Measurements from ENCODE around the gene TOMT.

The TOMT gene

GRCh38 chr11:72085621-72086351, 19.9 kb upstream of the TOMT start:
- in situ Hi-C loops (cut with MboI; ENCODE audit: low sequenced_read_pairs): no loop called here

DNA sequence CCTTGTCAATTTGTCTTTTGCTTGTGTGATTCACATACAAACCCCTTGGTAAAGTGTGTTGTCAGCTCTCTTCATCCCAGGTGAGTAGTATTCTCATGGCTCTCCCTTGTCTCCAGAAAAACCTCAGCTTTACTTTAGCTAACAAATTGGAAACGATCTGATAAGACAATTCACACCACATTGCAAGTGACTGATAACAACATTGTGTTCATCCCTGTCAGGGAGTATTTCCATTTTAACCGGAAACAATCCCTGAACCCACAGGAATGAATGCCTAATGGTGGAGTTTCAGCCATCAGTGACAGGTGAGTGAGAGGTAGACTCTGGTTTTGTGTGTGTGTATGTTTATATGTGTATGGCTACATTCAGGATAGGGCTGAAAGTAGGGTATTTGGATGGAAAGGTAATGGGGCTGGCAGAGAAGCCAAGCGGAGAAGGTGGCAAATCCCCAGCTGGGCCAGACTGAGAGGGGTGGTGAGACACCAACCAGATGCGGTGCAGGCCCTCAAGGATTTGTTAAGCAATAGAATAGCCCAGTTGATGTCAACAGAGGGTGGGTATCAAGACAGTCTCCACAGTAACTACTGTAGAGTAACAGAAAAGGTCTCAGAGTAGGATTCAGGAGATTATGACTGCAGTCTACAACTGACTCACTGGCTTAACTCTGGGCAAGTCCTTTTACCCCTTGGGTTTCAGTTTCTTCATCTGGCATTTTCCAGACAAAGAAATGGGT, 17.5 kb upstream of the TOMT start:
- in situ Hi-C loops (cut with MboI; ENCODE audit: low sequenced_read_pairs): no loop called here

- in situ Hi-C loops (cut with MboI; ENCODE audit: low sequenced_read_pairs): no loop called here
Measured at GRCh38 chr11:72091292-72091691, 14.4 kb upstream of the TOMT start.

- in situ Hi-C loops (cut with MboI; ENCODE audit: low sequenced_read_pairs): no loop called here
Measured at GRCh38 chr11:72098741-72099140, 7.0 kb upstream of the TOMT start.

DNA sequence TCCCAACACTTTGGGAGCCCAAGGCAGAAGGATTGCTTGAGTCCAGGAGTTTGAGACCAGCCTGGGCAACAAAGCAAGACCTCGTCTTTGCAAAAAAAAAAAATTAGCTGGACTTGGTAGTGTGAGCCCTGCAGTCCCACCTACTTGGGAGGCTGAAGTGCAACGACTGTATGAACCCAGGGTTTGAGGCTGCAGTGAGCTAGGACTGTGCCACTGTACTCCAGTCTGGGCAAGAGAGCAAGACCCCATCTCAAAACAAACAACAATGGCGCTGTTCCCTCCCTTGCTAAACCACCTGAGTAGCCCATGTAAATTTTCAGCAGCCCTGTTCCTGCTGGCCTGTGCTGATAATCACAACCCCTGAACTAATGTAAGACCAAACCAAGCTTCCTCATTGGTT, 5.7 kb upstream of the TOMT start:
- in situ Hi-C loops (cut with MboI; ENCODE audit: low sequenced_read_pairs): no loop called here

- in situ Hi-C loops (cut with MboI; ENCODE audit: low sequenced_read_pairs): no loop called here
Measured at GRCh38 chr11:72100462-72100861, 5.3 kb upstream of the TOMT start.

- in situ Hi-C loops (cut with MboI; ENCODE audit: low sequenced_read_pairs): no loop called here
Measured at GRCh38 chr11:72102162-72102561, 3.6 kb upstream of the TOMT start.

DNA sequence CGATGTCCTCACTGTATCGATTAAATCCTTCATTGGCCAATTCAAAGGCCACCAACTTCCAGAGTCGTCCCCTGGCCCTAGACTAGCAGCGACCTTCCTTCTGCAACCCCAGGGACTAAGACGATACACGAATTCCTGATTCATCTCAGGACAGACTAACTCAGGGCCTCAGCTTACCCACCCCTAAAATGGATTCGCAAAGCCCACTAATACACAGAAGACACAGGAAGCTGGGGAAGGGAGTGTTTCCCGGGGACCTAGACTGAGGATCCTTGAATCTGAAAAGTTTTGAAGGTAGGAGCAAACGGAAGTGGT, 3.1 kb upstream of the TOMT start:
- in situ Hi-C loops (cut with MboI; ENCODE audit: low sequenced_read_pairs): no loop called here

GRCh38 chr11:72102946-72103753, 2.6 kb upstream of the TOMT start, which contains the start of gene LAMTOR1:
Gene LAMTOR1 (minus strand): TSS chr11:72103297. CDS start chr11:72103224, 73 bp downstream.
- in situ Hi-C loops (cut with MboI; ENCODE audit: low sequenced_read_pairs): no loop called here

GRCh38 chr11:72103754-72104167, 2.0 kb upstream of the TOMT start:
- in situ Hi-C loops (cut with MboI; ENCODE audit: low sequenced_read_pairs): no loop called here

DNA sequence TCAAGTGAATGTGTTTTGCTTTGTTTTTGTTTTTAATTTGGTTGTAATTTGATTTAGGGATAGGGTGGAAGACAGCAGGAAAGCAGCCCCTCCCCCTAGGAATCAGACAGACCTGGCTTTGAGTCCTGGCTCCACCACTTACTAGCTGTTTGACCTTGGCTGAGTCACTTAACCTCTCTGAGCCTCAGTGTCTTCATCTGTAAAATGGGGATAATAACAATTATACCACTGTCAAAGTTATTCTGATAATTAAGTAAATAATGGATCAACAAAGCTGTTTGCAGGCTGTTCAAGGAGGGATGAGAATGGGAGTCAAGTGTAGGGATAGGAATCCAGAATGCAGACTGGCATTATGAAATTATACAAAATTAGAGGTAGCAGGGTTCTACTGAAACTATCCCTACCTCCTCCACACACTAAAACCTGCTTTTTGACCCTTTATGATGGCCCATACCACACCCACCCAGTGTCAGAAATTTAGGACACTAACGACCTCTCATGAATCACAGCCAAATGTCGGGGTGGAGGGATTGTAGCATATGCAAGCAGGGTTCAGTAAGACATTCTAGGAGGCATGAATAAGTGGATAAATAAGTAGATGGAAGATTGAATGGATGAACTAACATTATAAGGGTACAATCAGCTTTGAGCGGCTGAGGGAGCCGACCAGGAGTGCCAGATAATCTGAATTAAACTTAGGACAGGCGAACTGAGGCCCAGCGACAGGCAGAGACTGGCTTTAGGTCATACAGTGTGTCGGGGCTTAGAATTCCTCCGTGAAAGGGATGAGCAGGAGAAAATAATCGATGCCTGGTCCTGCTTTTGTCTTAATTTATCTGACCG, 5.8 kb downstream of the TOMT start:
- in situ Hi-C loops (cut with MboI; ENCODE audit: low sequenced_read_pairs): no loop called here

GRCh38 chr11:72112143-72112977, 6.6 kb downstream of the TOMT start, which contains the start of gene ANAPC15:
Gene ANAPC15 (minus strand): TSS chr11:72112695. CDS start chr11:72111276, 1,419 bp downstream.
- in situ Hi-C loops (cut with MboI; ENCODE audit: low sequenced_read_pairs): no loop called here

DNA sequence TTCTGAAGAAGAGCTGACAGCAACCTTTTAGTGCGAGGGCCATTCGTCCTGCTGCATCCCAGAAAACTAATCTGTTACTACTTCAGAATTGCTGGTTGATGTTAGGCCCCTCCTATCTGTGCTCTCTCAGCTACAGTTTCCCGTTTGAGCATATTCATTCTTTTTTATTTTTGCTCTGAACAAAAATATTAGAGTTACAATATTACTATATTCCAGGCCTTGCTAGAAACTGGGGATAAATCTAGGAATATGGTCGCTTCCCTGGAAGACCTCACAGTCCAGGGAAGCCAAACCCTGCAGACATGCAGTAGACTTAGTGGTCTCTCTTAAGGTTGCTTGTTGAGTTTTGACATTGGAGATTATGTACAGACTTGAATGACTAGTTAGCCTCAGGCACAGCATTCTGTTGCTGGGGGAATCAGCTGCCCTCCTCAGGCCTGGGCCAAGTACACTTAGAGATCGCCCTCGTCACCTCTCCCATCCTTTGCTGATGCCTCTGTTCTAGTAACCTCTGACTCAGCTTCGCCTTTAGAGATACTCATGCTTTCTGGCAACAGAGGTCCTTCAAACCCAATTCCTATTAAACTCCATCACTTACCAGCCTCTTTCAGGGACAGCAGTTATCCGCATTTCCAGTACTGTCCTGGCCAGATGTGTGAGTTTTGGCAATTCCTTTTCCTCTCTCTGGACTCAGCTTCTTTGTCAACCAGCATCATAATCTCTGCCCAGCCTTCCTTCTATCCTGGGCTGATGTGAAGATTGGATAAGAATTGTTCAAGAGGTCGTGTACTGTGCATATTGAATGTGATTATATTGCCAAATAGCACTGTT, 7.5 kb downstream of the TOMT start:
- in situ Hi-C loops (cut with MboI; ENCODE audit: low sequenced_read_pairs): no loop called here

DNA sequence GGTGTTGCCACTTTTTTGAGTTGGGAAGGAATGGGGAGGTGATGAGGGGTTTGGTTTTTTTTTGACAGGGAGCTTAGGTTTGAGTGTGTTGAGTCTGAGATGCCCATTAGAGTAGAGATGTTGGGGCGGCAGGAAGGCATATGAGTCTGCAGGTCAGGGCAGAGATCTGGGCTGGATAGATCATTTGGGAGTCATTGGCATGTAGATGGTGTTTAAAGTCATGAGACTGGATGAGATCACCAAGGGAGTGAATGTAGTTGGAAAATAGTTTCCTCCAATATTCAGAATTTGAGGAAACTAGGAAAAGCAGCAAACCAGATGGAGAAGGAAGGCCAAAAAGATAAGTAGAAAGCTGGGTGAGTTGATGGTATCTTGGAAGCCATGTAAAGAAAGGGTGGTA, 8.8 kb downstream of the TOMT start:
- in situ Hi-C loops (cut with MboI; ENCODE audit: low sequenced_read_pairs): no loop called here

DNA sequence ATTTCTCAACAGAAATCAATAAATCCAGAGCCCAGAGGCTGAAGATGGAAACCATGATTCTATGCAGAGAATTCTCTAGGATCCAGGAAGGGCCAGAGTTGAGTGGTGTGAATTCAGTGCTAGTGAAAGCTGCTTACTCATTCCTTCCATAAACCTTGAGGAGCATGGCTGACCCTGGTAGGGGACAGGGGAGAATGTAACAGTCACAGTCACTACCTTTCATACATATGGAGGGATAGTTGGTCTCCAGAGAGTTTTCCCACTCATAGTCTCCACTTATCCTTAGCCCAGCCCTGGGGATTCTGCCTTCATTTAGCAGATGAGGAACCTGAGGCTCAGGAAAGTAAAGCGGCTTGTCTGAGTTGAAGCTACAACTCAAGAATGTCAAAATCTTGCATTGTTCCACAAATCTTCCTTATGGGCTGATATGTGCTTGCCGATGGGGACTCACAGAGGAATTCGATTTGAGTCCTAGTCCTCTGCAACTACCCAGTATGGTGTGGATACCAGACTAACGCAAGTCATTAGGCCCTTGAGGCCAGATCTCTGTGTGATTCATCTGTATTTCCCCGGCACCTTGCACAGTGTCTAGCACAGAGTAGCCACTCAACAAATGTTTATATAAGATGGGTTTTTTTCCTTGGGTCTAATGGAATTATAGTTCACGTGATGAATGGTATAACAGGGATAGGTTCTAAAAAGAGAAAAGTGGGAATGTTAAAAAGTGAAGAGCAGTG, 10.5 kb downstream of the TOMT start:
- in situ Hi-C loops (cut with MboI; ENCODE audit: low sequenced_read_pairs): no loop called here

GRCh38 chr11:72119198-72119597, 13.5 kb downstream of the TOMT start:
- in situ Hi-C loops (cut with MboI; ENCODE audit: low sequenced_read_pairs): no loop called here

DNA sequence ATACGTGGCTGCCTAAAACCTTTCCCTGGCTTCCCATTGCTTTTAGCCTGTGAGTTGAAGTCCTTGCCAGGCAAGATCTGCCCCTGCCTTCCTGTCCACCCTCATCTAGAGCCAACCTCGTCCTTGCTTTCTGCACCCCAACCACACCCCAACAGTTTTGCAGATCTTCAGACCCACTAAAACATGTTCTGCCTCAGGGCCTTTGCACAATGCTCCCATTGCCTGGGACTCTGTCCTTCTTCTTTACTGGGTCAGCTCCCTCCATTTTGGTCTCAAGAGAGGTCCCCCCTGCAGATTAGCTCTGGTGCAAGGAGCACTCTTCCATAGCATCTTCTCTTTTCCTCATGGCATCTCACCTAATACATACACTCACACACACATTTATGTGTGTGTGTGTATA, 15.2 kb downstream of the TOMT start:
- in situ Hi-C loops (cut with MboI; ENCODE audit: low sequenced_read_pairs): no loop called here

- in situ Hi-C loops (cut with MboI; ENCODE audit: low sequenced_read_pairs): no loop called here
Measured at GRCh38 chr11:72122607-72123006, 16.9 kb downstream of the TOMT start.

Measured in HL-60/S4 treated with retinoic acid at 250 ng/mL for 4 days and 3 days (cell line).